Measurements from ENCODE around the gene AIG1.
A peak's percentile ranks its signal among the peaks of the same experiment; 100 is the strongest.

AIG1 gene

DNA sequence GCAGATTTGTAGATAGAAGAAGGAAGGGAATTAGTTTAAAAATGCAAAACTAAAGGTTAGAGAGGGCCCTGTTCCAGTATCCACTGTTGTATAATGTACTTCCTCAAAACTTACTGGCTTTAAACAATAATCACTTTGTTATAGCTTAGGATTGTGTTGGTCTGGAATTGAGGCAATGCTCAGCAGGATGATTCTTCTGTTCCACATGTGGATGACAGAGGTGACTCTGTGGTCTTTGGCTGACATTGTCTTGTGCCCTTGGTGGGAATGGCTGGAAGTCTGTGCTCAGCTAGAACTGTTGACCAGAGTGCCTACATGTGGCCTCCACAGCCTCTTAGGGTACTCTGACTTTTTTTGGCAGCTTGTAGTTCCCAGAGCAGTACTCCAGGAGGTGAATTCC, 143.4 kb downstream of the AIG1 start:
- DNase-seq = no peak

DNA sequence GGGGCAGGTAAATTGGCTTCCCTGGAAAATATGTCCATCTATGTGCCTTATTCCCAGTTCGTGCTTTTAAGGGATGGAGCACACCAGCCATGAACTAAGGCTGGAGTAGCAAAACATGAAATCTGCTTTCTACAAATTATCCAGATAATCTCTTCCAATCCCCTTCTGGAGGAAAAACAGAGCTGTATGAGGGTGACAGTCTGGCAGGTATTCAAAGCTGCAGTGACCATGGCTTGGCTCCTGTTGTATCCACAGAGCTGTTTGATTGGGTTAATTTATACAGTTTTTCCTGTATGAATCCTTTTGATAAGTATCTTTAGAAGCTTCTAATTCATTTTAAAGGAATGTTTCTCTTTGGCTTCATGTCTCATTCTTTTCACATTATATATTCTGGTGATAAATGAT, 144.4 kb downstream of the AIG1 start:
- no peak for DNase-seq

DNA sequence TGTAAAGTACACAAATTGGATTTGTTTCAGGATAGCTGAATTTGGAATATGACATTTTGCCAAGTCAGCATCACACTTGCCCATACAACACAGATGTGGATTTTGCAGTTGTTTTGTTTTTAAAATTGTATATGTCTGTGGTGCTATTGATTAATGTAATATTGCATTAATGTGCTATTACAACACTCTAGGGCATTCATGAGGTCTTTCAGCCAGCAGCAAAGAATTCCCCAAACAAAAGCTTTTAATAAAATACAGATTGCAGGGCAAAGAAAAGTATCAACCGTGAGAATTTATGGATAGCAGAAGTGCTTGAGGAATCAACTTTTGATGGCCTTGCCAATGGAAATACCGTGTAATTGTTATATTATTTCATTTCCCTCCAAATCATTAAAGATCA, 144.9 kb downstream of the AIG1 start:
- DNase-seq = no peak

DNA sequence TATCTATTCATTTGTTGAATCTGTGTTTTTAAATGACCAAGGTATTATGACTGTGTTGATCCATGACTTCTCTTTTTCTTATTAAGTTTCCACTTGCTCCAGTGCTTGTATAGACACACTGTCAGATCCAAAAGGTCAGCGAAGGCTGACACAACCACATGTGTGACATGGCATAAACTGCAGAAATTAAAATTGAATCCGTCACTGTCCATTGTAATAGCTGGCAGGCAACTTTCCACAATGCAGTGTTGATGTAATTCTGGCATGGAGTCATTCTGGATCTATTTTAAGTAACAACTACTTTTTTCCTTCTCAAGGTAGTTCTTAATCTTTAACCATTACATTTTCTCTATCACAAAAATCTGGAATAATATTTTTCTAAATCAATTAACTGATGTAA, 145.3 kb downstream of the AIG1 start:
- no peak for DNase-seq

GRCh38 chr6:143206550-143206949, 145.9 kb downstream of the AIG1 start:
- DNase-seq = no peak

DNA sequence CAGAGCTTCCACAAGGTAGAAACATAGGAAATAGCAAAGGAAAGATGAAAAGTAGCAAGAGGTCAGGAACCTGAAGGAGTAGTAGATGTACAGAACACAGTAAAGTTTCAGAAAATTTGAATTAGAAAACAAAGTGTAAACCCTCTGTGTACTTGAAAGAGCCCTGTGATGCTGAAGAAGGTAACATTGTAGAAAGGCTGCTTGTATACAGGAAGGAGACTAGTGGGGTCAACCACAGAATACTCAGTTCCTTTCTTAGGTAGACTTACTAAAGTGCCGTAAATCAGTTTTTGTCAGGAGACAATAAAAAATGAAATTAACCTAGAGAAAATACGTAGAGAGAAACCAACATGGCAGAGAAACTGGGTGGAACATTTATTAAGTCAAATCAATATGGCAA, 149.7 kb downstream of the AIG1 start:
- no peak for DNase-seq

- no peak for DNase-seq
Observed at GRCh38 chr6:143213859-143214376, 153.2 kb downstream of the AIG1 start.

DNA sequence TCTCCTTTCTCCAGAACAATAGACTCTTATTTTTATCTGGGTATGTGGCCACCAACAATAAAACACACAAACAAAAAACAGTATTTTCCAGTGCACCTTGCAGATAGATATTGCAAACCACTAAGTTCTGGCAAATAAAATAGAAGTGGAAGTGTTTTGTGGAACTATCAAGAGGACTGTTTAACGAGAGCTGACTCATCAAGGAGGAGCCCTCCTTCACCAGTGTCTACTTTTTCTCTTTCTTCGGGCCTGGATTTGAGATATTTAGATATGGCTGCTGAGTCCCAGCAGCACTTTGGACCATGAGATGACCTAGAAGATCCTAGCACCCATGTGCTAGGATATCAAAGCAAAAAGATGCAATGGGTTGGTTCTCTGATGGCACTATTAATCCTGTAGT, 154.7 kb downstream of the AIG1 start:
- no peak for DNase-seq

DNA sequence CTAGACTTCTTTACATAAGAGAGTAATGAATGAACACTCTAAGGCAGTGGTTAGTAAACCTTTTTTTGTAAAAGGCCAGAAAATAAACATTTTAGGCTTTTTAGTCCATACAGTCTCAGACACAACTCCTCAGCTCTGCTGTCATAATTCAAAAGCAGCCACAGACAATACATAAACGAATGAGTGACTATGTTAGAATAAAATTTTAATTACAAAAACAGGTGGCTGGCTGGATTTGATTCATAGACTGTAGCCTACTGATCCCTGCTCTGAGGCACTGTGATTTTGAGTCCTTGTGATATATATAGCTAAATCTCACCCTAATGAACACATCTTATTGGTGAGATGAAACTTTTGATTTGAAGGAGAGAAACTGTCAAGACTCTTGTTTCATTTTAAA, 155.1 kb downstream of the AIG1 start:
- DNase-seq = no peak

GRCh38 chr6:143218233-143218632, 157.5 kb downstream of the AIG1 start:
- no peak for DNase-seq

DNA sequence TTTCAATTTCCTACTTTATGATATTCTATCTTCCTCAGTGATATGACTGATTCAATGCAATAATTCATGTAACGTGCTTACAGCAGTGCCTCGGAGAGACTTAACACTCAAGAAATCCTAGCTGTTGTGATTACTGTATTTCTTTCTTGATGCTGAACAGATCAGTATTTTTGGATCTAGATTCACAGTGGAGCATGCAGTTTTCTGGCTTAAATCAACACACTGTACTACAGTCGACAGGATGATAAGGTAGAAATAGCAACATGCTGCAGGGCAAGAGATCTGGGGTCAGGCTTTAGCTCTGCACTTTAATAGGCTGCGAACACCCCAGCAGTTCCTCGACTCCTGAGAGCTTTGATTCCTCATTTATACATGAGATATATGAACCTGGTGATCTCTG, 161.0 kb downstream of the AIG1 start:
- no peak for DNase-seq

DNA sequence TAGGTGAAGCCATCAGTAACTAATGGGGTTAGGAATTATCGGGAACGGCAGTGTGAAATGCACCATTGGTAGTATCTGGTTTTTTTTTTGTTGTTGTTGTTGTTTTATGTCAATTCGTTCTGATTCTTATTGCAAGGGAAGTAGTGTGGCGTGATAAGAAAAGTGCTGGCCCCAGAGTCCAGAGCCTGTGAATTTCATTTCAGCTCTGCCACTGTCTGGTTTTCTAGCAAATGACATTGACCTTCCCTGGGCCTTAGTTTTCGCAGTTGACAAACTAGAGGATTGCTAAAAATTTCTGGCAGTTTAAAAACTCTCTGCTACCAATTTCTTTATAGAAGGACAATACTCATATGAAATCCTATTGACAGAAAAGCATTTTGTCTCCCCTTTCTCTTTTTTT, 161.6 kb downstream of the AIG1 start:
- DNase-seq = no peak

- DNase-seq = no peak
Observed at GRCh38 chr6:143222801-143223231, 162.1 kb downstream of the AIG1 start.

GRCh38 chr6:143223895-143224294, 163.2 kb downstream of the AIG1 start:
- DNase-seq = no peak

GRCh38 chr6:143224516-143224915, 163.8 kb downstream of the AIG1 start:
- no peak for DNase-seq

DNA sequence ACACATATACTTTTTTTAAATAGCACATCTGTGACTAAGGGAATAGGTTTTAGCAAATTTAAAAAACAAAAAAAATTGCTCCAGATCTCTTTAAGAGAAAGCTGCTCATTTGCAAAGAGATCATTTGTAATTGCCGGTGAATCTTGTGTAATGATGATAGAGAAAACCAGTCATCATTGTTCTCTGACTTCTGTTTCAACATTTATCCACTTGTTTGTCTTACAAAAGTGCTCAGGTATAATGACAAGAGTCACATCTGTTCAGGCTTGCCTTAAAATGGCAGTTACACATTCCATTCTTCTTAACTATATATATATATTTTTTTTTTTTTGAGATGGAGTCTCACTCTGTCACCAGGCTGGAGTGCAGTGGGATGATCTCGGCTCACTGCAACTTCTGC, 165.2 kb downstream of the AIG1 start:
- no peak for DNase-seq

DNA sequence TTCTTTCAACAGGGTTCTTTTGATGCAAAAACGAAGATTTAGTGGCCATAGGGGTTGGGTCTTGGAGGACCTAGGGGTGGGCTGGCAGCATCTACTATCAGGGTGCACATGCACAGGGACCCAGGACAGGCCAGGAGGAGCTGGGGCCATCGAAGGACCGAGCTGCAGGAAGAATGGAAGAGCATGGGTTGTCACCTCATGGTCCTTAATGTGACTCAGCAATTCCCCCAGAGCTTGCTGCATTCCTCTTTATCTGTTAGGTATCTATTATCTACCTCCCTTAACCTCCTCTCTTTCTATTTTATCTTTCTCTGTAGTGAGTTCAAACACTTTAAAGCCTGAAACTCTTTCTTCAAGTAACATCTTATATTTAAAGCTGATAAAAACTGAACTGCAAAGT, 167.0 kb downstream of the AIG1 start:
- no peak for DNase-seq

- DNase-seq = no peak
Observed at GRCh38 chr6:143229400-143229799, 168.7 kb downstream of the AIG1 start.

DNA sequence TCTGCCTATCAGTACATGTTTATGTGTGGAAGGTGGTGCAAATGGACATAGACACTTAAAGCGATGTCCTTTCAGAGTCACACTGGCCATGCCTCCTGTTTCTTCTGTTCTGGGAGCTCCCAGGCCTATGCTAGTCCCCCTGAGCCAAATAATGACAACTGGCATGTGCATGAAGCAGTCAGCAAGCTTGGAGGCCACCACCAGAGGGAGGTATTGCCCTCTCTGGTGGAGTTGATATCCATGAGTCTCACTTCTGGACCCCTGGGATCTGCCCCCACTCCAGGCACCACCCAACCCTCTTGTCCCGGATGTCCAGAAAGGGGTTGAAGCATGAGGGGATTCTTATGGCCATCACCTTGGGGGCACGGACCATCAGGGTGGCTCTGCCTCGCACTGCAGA, 172.2 kb downstream of the AIG1 start:
- peak; percentile 8 for DNase-seq

- no peak for DNase-seq
Observed at GRCh38 chr6:143233554-143234285, 173.0 kb downstream of the AIG1 start.

GRCh38 chr6:143234734-143235133, 174.0 kb downstream of the AIG1 start:
- DNase-seq = no peak

- DNase-seq = no peak
Observed at GRCh38 chr6:143236151-143236798, 175.6 kb downstream of the AIG1 start.

DNA sequence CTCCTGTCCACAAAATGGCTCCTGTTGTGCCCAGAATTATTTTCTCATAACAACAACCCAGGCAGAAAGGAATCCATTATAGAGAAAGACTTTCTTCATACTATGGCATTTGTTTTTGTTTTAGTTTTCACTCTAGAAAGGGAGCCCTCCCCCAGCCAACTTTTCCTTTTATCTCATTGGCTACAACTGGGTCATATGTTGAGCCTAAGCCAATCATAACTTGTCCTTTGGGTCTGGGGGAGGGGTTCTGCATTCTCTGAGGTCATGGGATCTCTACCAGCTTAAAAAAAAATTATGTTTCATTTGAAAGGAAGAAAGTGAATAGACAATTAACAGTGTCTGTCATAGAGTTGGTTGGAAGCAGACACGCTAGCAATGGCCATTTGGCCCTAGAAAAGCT, 177.6 kb downstream of the AIG1 start:
- DNase-seq = no peak

DNA sequence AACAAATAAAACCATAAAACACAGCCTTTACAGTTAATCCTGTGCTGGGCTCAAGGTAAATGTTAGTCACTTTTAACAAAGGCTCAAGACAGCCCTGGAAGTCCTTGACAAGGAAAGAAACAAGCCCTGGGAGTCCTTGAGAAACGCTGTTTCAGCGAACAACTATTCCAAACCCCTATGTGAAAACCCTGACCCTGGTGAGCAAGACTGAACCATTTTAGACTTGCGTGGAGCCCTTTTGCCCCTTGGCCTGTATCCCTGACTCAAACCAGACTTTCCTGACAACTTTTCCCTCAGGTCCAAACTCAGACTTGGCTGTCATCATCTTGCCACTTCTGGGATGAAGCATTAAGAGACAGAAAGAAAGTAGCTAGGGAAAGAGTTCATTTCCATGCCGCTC, 180.4 kb downstream of the AIG1 start:
- no peak for DNase-seq

GRCh38 chr6:143241911-143242310, 181.2 kb downstream of the AIG1 start:
- DNase-seq = no peak
